Neural crest cell (in vitro differentiated cells): ENCODE results near the gene SEL1L2. TPM values are rescaled to one million over a fixed set of nuclear protein-coding genes. Genes with fewer than 3 reads are reported as not detected.

Source experiments
- DNase-seq: peaks from one replicate; pipeline ENCODE4 v3.0.0; 2021; ENCODE audit warnings: low read depth, mixed read lengths, low spot score
- H3K27ac Mint-ChIP-seq: one replicate; pipeline ENCODE4 v1.8.0; 2021; ENCODE audit warnings: mild to moderate bottlenecking, mixed read lengths; ENCODE audit not compliant: unreplicated experiment
- H3K27me3 Mint-ChIP-seq: 2 replicates; pipeline ENCODE4 v1.8.0; 2021; ENCODE audit warnings: low read depth, mild to moderate bottlenecking, mixed read lengths
- H3K36me3 Mint-ChIP-seq: 2 replicates; pipeline ENCODE4 v1.8.0; 2021; ENCODE audit warnings: low read depth, mild to moderate bottlenecking, mixed read lengths
- H3K4me1 Mint-ChIP-seq: 2 replicates; pipeline ENCODE4 v1.8.0; 2021; ENCODE audit warnings: mixed read lengths
- H3K4me3 Mint-ChIP-seq: one replicate; pipeline ENCODE4 v1.8.0; 2021; ENCODE audit warnings: mild to moderate bottlenecking, mixed read lengths
- H3K9me3 Mint-ChIP-seq: 2 replicates; pipeline ENCODE4 v1.8.0; 2021; ENCODE audit warnings: mixed read lengths
- total RNA-seq: library from RNA; stranded (reverse); gene quantifications from 2 replicates; pipeline ENCODE4 v1.2.1, GENCODE V29; 2021
- TF ChIP-seq, protein P1 (sequence below): fragments of 200-600 bp; sonication (generic); conservative IDR thresholded peaks from 2 replicates; pipeline ENCODE4 v1.5.0; 2021; ENCODE audit warnings: antibody characterized with exemption, mild to moderate bottlenecking

SEL1L2 gene
- total RNA-seq, 1 donor from 2014 or later: not detected

DNA sequence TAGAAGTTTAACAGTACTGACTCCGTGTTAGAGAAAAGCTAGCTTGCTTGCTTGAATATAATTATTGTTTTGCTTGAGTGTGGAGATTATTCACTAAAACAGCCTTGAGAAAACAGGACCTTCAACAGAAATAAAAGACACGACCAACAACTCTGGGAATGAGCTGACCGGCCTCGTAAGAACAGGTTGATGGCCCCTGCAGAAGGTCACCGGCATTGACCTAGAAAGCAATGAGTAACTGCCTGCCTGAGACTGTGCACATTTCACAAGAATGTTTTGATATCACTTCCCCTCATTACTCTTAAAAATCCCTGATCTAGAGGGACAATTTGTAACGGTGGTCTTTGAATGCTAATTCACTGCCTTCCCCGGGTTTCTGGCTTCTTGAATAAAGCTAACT is 49.4 kb downstream of the SEL1L2 start:
- TF ChIP-seq, protein P1, sequence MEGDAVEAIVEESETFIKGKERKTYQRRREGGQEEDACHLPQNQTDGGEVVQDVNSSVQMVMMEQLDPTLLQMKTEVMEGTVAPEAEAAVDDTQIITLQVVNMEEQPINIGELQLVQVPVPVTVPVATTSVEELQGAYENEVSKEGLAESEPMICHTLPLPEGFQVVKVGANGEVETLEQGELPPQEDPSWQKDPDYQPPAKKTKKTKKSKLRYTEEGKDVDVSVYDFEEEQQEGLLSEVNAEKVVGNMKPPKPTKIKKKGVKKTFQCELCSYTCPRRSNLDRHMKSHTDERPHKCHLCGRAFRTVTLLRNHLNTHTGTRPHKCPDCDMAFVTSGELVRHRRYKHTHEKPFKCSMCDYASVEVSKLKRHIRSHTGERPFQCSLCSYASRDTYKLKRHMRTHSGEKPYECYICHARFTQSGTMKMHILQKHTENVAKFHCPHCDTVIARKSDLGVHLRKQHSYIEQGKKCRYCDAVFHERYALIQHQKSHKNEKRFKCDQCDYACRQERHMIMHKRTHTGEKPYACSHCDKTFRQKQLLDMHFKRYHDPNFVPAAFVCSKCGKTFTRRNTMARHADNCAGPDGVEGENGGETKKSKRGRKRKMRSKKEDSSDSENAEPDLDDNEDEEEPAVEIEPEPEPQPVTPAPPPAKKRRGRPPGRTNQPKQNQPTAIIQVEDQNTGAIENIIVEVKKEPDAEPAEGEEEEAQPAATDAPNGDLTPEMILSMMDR: no peak
- Mint-ChIP-seq H3K36me3 (peaks cover 5% of the 10 kb centered on the region), H3K4me1 (no peaks in the 10 kb centered on the region), H3K9me3 (peaks cover 9% of the 10 kb centered on the region), H3K27me3 (peaks cover 19% of the 10 kb centered on the region), H3K27ac (no peak overlapping the region), H3K4me3 (no peak overlapping the region)
- DNase-seq: no peak

- H3K4me3 Mint-ChIP-seq: no peak overlapping the region
- no peak overlapping the region for H3K27ac Mint-ChIP-seq
- peaks cover 14% of the 10 kb centered on the region for H3K9me3 Mint-ChIP-seq
- H3K4me1 Mint-ChIP-seq: no peaks in the 10 kb centered on the region
- TF ChIP-seq, protein P1: no peak
- H3K27me3 Mint-ChIP-seq: peaks cover 2% of the 10 kb centered on the region
- H3K36me3 Mint-ChIP-seq: peaks cover 2% of the 10 kb centered on the region
- DNase-seq: no peak
Measured at GRCh38 chr20:13936781-13937576, 53.4 kb downstream of the SEL1L2 start.

GRCh38 chr20:13934992-13935894 is 55.2 kb downstream of the SEL1L2 start:
- TF ChIP-seq, protein P1: no peak
- no peak overlapping the region for H3K27ac Mint-ChIP-seq
- no peaks in the 10 kb centered on the region for H3K27me3 Mint-ChIP-seq
- no peaks in the 10 kb centered on the region for H3K4me1 Mint-ChIP-seq
- peaks cover 2% of the 10 kb centered on the region for H3K36me3 Mint-ChIP-seq
- H3K4me3 Mint-ChIP-seq: no peak overlapping the region
- peaks cover 14% of the 10 kb centered on the region for H3K9me3 Mint-ChIP-seq
- no peak for DNase-seq

GRCh38 chr20:13930281-13930680 is 60.1 kb downstream of the SEL1L2 start:
- Mint-ChIP-seq H3K9me3 (peaks cover under 1% of the 10 kb centered on the region), H3K4me1 (no peaks in the 10 kb centered on the region), H3K36me3 (no peaks in the 10 kb centered on the region), H3K27me3 (no peaks in the 10 kb centered on the region), H3K4me3 (no peak overlapping the region), H3K27ac (no peak overlapping the region)
- DNase-seq: no peak
- TF ChIP-seq, protein P1: no peak

- TF ChIP-seq, protein P1: no peak
Measured at GRCh38 chr20:13929836-13930235, 60.6 kb downstream of the SEL1L2 start.

More at GRCh38 chr20:13929836-13930235, 60.6 kb downstream of the SEL1L2 start:
- no peaks in the 10 kb centered on the region for H3K9me3 Mint-ChIP-seq
- H3K27ac Mint-ChIP-seq: no peak overlapping the region
- H3K4me3 Mint-ChIP-seq: no peak overlapping the region
- no peak for DNase-seq
- H3K27me3 Mint-ChIP-seq: no peaks in the 10 kb centered on the region
- H3K4me1 Mint-ChIP-seq: no peaks in the 10 kb centered on the region
- no peaks in the 10 kb centered on the region for H3K36me3 Mint-ChIP-seq
